ENCODE data around the gene CHAF1A.

CHAF1A gene

DNA sequence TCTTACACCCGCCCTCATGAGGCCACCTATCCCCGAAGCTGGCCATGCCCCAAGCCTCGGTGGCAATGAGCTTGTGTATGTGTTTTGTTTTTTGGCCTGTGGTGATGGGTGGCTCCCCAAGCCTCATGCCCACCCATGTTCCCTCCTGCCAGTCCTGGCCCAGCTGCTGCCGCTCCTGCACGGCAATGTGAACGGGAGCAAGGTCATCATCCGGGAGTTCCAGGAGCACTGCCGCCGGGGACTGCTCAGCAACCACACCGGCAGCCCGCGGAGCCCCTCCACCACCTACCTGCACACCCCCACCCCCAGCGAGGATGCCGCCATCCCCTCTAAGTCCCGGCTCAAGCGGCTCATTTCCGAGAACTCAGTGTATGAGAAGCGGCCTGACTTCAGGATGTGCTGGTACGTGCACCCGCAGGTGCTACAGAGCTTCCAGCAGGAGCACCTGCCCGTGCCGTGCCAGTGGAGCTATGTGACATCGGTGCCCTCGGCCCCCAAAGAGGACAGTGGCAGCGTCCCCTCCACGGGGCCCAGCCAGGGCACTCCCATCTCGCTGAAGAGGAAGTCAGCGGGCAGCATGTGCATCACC, 30.6 kb downstream of the CHAF1A start:
- TF ChIP-seq, protein P1, sequence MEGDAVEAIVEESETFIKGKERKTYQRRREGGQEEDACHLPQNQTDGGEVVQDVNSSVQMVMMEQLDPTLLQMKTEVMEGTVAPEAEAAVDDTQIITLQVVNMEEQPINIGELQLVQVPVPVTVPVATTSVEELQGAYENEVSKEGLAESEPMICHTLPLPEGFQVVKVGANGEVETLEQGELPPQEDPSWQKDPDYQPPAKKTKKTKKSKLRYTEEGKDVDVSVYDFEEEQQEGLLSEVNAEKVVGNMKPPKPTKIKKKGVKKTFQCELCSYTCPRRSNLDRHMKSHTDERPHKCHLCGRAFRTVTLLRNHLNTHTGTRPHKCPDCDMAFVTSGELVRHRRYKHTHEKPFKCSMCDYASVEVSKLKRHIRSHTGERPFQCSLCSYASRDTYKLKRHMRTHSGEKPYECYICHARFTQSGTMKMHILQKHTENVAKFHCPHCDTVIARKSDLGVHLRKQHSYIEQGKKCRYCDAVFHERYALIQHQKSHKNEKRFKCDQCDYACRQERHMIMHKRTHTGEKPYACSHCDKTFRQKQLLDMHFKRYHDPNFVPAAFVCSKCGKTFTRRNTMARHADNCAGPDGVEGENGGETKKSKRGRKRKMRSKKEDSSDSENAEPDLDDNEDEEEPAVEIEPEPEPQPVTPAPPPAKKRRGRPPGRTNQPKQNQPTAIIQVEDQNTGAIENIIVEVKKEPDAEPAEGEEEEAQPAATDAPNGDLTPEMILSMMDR (IDR thresholded peaks at IDR 0.05) = no peak

DNA sequence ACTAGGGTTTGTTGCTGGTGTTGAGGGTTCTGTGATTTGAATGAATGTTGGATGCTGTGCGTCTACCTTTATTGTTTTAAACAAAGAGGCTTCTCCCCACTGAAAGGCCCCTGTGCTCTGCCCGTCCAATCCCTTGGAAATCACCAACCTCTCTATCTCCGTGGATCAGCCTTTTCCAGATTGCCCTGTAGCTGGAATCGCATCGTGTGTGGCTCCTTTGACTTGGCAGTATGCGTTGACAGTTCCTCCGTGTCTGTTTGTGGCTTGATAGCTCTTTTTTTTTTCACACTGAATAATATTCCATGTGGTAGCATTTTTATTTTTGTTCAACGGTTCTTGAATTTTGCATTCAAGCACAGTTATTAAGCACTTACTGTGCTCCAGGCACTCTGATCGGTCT, 32.0 kb downstream of the CHAF1A start:
- TF ChIP-seq, protein P1 (IDR thresholded peaks at IDR 0.05) = no peak

DNA sequence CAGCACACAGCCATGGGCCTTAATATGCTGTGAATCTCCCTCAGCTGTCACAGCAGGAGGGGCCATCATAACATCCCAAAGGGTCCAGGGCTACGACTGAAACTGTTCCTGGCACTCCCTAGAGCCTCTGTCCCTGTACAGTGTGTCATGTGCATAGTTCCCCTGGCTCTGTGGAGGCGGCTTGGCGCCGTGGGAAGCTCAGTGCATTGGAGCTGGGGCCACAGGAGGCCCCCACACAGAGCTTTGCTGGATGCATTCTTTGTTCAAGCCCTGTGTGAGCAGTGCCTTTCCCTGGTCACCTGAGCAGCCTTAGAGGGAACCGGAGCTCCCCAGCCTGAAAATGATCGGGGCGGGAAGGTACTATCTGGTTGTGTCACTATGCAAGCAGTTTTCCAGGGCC, 33.8 kb downstream of the CHAF1A start:
- TF ChIP-seq, protein P1 (IDR thresholded peaks at IDR 0.05) = no peak

DNA sequence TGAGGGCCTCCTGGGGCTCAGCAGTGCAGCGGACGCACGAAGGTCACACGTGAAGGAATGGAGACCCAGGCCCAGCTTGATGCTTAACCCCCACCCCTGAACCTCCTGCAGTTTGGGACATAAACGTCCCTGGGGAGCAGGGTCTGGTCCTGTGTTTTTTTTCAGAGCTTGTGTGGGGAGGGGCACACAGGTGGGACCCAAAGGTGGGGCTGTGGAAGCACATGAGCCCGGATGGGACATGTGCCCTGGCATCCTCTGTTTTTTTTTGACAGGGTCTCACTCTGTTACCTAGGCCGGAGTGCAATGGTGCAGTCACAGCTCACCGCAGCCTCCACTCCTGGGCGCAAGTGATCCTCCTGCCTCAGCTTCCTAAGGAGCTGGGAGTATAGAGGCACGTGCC, 34.7 kb downstream of the CHAF1A start:
- TF ChIP-seq, protein P1 (IDR thresholded peaks at IDR 0.05) = no peak

DNA sequence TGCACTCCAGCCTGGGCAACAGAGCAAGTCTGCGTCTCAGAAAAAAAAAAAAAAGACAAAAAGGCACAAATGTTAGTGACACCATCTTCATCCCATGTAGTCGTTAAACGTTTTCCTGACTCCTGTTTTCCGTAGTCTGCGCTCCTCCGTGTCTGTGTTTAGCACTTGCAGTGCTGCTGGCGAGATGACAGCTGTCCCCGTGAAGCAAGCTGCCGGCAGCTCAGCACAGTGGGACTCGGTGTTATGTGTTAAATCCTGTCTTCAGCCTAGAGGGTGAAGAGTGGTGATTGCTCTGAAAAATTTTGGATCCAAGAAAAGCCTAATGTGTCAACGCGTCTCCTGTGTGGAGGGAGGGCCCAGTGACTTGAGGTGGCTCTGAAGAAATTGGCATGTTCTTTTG, 36.8 kb downstream of the CHAF1A start:
- TF ChIP-seq, protein P1 (IDR thresholded peaks at IDR 0.05) = no peak

DNA sequence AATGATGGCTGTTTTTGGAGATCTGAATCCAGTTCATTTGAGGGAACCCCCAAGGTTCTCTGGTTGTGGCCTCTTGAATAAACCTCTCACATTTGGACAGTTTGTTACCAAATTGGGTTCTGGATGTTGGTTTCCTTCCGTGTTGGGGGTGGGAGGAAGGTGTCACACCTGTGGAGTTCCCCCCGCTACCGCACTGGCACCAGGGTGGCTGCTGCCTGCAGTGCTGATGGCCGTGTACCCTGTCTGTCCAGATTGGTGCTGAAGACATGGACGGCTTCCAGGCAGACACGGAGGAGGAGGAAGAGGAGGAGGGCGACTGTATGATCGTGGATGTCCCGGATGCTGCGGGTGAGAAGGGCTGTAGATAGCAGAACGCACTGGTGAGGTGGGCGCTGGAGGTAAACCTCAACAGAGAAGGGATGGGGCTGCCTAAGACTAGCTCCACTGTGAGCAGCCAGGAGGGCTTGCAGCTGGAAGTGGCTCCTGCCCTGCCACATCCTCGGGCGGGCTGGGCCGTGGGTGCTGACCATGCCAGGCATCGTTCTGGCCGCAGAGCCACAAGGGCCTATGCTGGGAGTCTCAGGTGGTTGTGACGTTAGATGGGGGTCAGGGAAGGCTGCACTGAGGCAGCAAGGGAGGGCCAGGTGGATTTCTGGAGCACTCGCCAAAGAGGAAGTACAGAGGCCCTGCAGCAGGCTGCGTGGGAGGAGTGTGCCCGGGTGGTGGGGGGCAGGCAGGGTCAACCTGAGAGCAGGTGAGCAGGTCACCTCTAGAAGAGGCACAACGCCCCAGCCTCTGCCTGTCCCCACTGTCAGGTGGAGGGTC, 39.8 kb downstream of the CHAF1A start:
- TF ChIP-seq, protein P1 (IDR thresholded peaks at IDR 0.05) = no peak

DNA sequence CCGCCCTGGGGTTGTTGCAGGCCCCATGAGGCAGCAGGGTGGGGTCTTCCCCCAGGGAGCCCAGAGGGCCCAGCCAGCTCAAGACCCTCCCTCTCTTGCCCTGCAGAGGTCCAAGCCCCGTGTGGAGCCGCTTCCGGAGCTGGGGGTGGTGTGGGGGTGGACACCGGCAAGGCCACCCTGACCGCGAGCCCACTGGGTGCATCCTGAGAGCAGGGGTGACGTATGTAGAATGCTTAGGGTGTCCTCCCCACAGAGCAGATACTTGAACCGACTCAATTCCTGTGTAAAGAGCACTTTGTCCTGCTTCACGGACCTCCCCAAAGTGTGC, 40.3 kb downstream of the CHAF1A start:
- TF ChIP-seq, protein P1 (IDR thresholded peaks at IDR 0.05) = no peak

Data from LNCAP (cell line).